BJ (cell line): ENCODE results near the gene THYN1. TPM values are rescaled to one million over a fixed set of nuclear protein-coding genes. Genes with fewer than 3 reads are reported as not detected.

Experiments used
- CTCF ChIA-PET: fragments of 350-600 bp; formaldehyde crosslinking; extraction: SDS; loops from one replicate; lab custom pipeline; 2021; ENCODE audit warnings: antibody characterized with exemption, inconsistent platforms; lab: Yijun Ruan, JAX
- POLR2A ChIA-PET: fragments of 300-600 bp; sonication (Branson Sonifier 250); formaldehyde crosslinking; extraction: SDS; loops from one replicate; lab custom pipeline; 2021; ENCODE audit warnings: antibody characterized with exemption; lab: Charles Lee
- DNase-seq: peaks from one replicate; pipeline ENCODE4 v3.0.0-alpha.2; 2011; ENCODE audit warnings: low read depth
- H3K27me3 ChIP-seq: 2 replicates; pipeline ENCODE4 v1.6.0; 2011; ENCODE audit warnings: low read length; ENCODE audit not compliant: control insufficient read depth, insufficient read depth
- H3K36me3 ChIP-seq: 2 replicates; pipeline ENCODE4 v1.5.1; 2011; ENCODE audit warnings: low read length; ENCODE audit not compliant: control insufficient read depth, insufficient read depth
- H3K4me3 ChIP-seq: 2 replicates; pipeline ENCODE4 v1.5.1; 2011; ENCODE audit warnings: low read depth, mild to moderate bottlenecking, control low read depth, low read length
- CTCF ChIP-seq: IDR thresholded peaks from 2 replicates; pipeline ENCODE4 v1.5.1; 2011; ENCODE audit warnings: low read depth, mild to moderate bottlenecking, control low read depth, inconsistent platforms, low read length, moderate library complexity; ENCODE audit not compliant: insufficient read depth
- polyA minus RNA-seq: library from RNA; depleted of rRNA, polyadenylated mRNA; stranded (reverse); fragments of >200 nt; gene quantifications from 2 replicates; pipeline ENCODE4 v1.2.3, GENCODE V29; 2011; rRNA and poly(A)+ RNA removed
- polyA plus RNA-seq: library from polyadenylated mRNA; depleted of rRNA; stranded (reverse); fragments of >200 nt; gene quantifications from 2 replicates; pipeline ENCODE4 v1.2.3, GENCODE V29; 2011; rRNA removed

The THYN1 gene
- polyA plus RNA-seq: 38.2 and 57.4 TPM in 2 replicates
- 17.1 and 27.8 TPM in 2 replicates for polyA minus RNA-seq

DNA sequence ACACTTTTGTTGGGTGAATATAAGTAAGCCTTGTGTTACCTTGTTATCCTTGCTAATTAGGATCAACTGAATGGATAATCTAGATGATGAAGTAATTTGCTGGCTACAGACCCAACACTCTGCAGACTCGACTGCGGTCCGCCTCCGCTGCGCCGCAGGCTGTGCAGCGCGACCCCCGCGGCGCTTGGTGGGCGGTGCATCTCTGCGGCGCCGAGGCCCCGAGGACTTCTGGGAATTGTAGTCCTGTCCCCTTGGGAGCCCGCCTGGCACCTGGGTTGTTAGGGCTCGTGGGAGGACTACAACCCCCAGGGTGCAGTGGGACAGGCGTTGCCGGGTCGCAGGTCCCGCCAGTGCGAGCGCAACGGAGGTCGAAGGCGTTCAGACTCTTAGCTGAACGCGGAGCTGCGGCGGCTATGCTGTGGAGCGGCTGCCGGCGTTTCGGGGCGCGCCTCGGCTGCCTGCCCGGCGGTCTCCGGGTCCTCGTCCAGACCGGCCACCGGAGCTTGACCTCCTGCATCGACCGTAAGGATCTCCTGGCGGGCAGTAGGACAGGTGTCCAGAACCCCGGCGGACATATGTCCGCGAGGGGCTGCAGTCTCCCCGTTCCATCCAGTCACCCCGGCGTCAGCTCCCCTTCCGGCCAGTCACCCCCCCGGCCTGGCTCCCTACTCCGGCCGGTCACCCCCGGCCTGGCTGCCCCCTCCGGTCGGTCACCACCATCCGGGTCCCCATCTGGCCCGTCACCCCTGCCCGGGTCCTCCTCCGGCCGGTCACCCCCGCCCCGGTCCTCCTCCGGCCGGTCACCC is at the start of gene THYN1, which contains the start of gene ACAD8:
THYN1 (minus strand) TSS at position 165 of the 806 bp plus-strand sequence. CDS start 470 bp downstream, outside the sequence.
ACAD8 (plus strand) TSS at position 381 of the 806 bp plus-strand sequence; CDS start at position 414, 33 bp downstream.
- 0 out of 2 replicates have a peak, but pooled peaks have one; percentile 6 for TF ChIP-seq CTCF
- Histone ChIP-seq H3K4me3 (peak within 1 kb of the TSS; percentile 96), H3K36me3 (peaks cover 6% of the 10 kb centered on the region), H3K27me3 (no peaks in the 10 kb centered on the region)
- DNase-seq: peak; percentile 72
- ChIA-PET POLR2A (interaction anchor here (0.6 kb wide), 1 partner anchor 29 kb away, joined by 3 read pairs; the partner anchor contains the start of gene VPS26B), CTCF (interaction anchor here (1.4 to 1.7 kb wide), 3 partner anchors 9 to 14 kb away, joined by 4 to 7 read pairs (median 4); no protein-coding TSS in a partner anchor)

GRCh38 chr11:134294664-134295063 is 41.5 kb upstream of the THYN1 start:
- POLR2A ChIA-PET: no interaction called here

GRCh38 chr11:134293119-134294113 is 40.3 kb upstream of the THYN1 start:
- H3K36me3 ChIP-seq: no peaks in the 10 kb centered on the region
- no peak for TF ChIP-seq CTCF
- ChIA-PET CTCF (interaction anchor here (0.6 kb wide), 1 partner anchor 417 kb away, joined by 3 read pairs; no protein-coding TSS in a partner anchor), POLR2A (no interaction called here)
- no peak for DNase-seq
- no peaks in the 10 kb centered on the region for H3K27me3 ChIP-seq
- no peak overlapping the region for H3K4me3 ChIP-seq

More at GRCh38 chr11:134294664-134295063, 41.5 kb upstream of the THYN1 start:
- TF ChIP-seq CTCF: no peak
- no peaks in the 10 kb centered on the region for H3K36me3 ChIP-seq
- DNase-seq: no peak
- H3K4me3 ChIP-seq: no peak overlapping the region
- no peaks in the 10 kb centered on the region for H3K27me3 ChIP-seq
- CTCF ChIA-PET: no interaction called here

GRCh38 chr11:134292661-134293060 is 39.5 kb upstream of the THYN1 start:
- Histone ChIP-seq H3K36me3 (no peaks in the 10 kb centered on the region), H3K4me3 (no peak overlapping the region), H3K27me3 (no peaks in the 10 kb centered on the region)
- ChIA-PET POLR2A (no interaction called here), CTCF (no interaction called here)
- no peak for DNase-seq
- TF ChIP-seq CTCF: no peak
